GM20000 (cell line): ENCODE results near the gene AKIRIN2.

Experiments
- DNase-seq: peaks from one replicate; pipeline ENCODE4 v3.0.0; 2012; ENCODE audit warnings: low spot score
- CTCF ChIP-seq: IDR thresholded peaks from 2 replicates; pipeline ENCODE4 v1.5.1; 2012; ENCODE audit warnings: mild to moderate bottlenecking, control low read depth; ENCODE audit errors: extremely low read depth, missing control alignments

AKIRIN2 gene

GRCh38 chr6:87724983-87725811, 23.2 kb upstream of the AKIRIN2 start:
- no peak for TF ChIP-seq CTCF
- DNase-seq: peak; percentile 63

- no peak for DNase-seq
- no peak for TF ChIP-seq CTCF
Observed at GRCh38 chr6:87723170-87724078, 21.4 kb upstream of the AKIRIN2 start.

DNA sequence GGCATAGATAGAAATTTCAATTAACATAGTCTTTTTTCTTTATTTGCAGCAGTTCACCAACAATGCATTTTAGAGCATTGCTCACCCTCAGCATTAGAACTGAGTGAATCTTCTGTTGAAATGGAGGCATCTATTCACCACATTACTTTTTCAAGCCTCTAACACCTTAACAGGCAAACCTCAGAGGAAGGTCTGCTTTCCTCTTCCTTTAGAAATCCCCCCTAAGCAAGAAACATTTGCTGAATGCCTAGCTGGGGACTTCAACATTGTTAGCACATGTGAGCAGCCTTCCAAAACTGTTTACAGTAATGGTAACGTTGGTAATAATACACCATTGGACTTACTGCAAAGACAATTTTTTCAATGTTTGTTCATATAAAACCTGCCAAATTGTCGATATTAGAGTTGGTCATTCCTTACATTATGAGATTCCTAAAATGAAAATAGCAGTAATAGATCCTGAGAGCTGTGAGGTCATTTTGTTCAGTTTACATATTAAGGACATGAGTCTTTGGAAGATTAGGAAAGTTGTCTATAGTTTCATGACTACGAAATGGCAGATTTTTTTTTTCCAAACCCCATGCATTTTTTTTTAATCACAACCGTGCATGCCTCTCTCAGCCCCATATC, 20.6 kb upstream of the AKIRIN2 start:
- no peak for DNase-seq
- TF ChIP-seq CTCF: no peak

DNA sequence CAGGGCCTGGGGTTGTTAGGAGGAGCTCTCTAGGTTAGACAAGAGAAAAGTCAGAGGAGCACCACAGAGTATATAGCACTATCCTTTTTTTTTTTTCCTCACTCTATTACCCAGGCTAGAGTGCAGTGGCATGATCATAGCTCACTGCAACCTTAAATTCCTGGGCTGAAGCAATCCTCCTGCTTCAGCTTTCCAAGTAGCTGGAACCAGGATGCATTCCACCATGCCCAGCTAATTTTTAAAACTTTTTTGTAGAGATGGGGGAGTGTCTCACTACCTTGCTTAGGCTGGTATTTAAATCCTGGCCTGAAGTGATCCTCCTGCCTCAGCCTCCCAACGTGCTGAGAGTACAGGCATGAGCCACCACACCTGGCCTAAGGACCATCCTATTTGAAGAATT, 19.3 kb upstream of the AKIRIN2 start:
- TF ChIP-seq CTCF: no peak
- DNase-seq: no peak

GRCh38 chr6:87718662-87719433, 16.8 kb upstream of the AKIRIN2 start:
- DNase-seq: no peak
- no peak for TF ChIP-seq CTCF

DNA sequence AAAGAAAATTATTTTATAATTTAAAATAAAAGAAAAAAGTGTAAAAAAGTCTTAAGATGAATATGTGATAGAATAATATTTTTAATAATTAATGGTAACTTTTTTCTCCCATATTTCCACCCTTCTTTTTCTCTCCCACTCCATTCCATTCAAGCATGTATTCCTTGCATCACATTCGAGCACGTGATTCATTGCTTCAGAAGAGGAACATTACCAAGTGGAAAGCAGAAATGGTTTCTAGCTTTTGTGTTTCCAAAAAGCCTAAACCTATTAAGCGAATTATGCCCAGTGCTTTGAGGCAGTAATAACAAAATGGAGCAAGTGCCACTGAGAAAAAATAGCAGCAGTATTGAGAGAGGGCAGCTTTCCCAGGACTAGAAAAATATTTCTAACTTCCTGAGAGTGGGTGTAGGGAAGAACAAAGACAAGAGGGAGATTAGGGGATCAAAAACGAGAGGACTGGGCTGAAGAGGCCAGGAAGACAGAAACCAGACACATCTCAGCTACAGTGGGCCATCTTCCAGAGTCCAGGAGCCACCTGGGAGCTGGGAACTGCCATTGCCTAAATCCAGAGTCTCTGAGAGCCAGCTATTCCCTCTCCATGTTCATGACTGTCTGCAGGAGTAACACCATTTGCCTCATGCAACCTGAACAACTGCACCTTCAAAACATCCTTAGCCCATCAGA, 15.0 kb upstream of the AKIRIN2 start:
- TF ChIP-seq CTCF: no peak
- DNase-seq: no peak
